Stimulated activated CD8-positive, alpha-beta memory T cell treated with anti-CD3 and anti-CD28 coated beads, Interleukin-2, amount 100 ng/mL, for 1 hour (primary cell): Measurements from ENCODE around the gene BLNK.
"Not testable (repeated sequence)": the region's sequence is repeated elsewhere in the genome, so short reads cannot be mapped to it uniquely, and the experiment has no call there.

Experiments used
- DNase-seq, 2 donors: peaks; one replicate each; pipeline ENCODE4 v3.0.0-alpha.2; 2020; ENCODE audit warnings: low read depth in 2 of 2

The BLNK gene

GRCh38 chr10:96225119-96225518 lies 46.2 kb downstream of the BLNK start:
- no peak for DNase-seq

- DNase-seq: no peak
Observed at GRCh38 chr10:96222908-96223307, 48.5 kb downstream of the BLNK start.

DNA sequence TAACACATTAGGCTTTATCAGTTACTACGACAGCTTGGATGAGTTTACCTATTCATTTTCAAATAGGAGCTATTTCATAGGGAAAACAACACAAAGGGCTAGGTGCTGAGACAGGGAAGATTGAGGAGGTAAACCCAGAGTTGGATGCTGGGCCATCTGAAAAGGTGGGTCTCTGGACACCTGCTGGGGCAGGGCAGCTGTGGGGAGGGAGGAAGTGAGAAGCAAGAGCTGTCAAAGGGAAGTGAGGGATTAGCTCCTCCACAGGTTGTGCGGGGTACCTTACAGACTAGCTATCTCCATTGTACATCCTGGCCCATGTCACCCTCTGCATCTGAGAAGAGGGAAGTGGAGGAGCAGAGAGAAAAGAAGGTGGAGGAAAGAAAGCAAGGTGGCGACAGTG lies 48.9 kb downstream of the BLNK start:
- no peak for DNase-seq

GRCh38 chr10:96218826-96219225 lies 52.5 kb downstream of the BLNK start:
- DNase-seq: no peak

DNA sequence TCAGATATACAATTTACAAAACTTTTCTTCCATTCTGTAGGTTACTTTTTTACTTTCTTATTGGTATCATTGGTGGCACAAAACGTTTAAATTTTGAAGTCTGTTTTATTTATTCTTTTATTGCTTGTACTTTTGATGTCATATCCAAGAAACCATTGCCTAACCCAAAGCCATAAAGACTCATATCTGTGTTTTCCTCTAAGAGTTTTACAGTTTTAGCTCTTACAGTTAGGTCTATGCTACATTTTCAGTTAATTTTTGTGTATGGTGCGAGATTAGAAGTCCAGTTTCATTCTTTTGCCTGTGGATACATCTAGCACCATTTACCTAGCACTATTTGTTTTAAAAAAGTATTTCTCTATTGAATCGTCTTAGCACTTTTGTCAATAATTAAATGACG lies 53.7 kb downstream of the BLNK start:
- no peak for DNase-seq

- DNase-seq: no peak
Observed at GRCh38 chr10:96216775-96217174, 54.6 kb downstream of the BLNK start.

- DNase-seq: no peak
Observed at GRCh38 chr10:96212911-96213310, 58.5 kb downstream of the BLNK start.

- DNase-seq: no peak
Observed at GRCh38 chr10:96211764-96212163, 59.6 kb downstream of the BLNK start.

DNA sequence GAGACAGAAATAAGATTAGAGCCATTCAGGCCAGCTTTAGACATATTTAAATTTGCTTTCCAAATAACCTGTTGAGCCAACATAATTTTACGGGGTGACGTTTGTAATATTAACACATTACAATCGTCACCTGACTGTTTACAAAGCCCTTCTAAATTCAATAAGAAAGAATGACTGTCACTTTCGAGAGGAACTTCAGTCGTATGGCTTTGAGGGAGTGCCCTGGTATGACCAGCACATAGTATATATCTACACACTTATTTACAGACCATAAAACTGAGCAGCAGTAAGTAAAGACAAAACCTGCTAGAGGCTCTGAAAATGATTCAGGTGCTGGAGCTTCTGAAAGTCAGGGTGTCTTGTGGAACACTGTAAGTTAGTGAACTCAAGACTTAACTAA lies 62.4 kb downstream of the BLNK start:
- no peak for DNase-seq

- no peak for DNase-seq
Observed at GRCh38 chr10:96208271-96208670, 63.1 kb downstream of the BLNK start.

GRCh38 chr10:96205580-96205979 lies 65.8 kb downstream of the BLNK start:
- DNase-seq: no peak

- DNase-seq: no peak
Observed at GRCh38 chr10:96201525-96201924, 69.8 kb downstream of the BLNK start.

DNA sequence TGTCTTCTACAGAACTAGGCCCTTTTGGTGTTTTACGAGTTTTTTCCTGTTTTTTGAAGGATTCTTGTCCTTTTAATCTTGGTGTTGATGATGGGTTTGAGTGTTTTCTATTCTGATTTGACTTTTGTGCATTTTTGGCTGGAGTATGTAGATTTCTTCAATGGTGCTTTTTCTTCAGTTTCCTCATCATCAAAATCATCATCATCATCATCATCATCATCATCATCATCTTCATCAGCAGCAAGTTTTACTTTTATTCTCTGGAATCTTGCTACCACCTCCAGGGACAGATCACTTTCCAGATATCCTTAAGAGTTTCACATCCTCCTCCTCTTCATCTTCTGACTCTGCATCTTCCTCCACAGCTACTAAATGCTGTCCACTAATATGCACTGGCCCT lies 81.9 kb downstream of the BLNK start:
- not testable (repeated sequence) for DNase-seq

GRCh38 chr10:96188916-96189315 lies 82.5 kb downstream of the BLNK start:
- no peak for DNase-seq

GRCh38 chr10:96188421-96188820 lies 82.9 kb downstream of the BLNK start:
- DNase-seq: no peak

- no peak for DNase-seq
Observed at GRCh38 chr10:96176985-96177384, 94.4 kb downstream of the BLNK start.

DNA sequence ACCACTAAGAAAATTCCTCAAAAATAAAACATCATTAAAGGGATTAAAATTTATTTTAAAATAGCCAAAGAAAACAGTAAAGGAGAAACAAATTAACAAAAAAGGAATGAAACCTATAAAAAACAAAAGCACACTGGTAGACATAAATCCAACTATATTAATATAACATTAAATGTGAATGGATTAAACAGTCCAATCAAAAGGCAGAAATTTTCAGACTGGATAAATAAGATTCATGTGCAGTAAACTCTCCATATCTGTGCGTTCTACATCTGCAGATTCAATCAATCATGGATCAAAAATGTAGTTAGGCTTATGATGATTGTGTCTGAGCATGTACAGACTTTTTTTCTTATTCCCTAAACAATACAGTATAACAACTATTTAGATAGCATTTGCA lies 98.7 kb downstream of the BLNK start:
- no peak for DNase-seq

GRCh38 chr10:96170230-96170629 lies 101.1 kb downstream of the BLNK start:
- DNase-seq: no peak

GRCh38 chr10:96168546-96168945 lies 102.8 kb downstream of the BLNK start:
- no peak for DNase-seq

DNA sequence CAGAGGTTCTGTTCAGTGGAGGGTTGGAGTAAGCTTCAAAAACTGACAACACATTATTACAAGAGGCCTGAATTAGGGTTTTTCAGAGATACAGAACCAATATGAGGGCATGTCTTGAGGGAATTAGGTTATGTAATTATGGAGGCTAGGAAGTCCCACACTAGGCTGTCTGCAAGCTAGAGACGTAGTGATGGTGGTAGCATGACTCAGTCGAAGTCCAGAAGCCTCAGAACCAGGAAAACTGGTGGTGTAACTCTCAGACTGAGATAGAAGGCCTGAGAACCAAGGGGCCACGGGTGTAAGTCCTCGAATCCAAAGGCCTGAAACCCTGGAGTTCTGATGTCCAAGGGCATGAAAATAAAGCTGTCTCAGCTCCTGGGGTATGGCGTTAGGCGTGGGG lies 105.6 kb downstream of the BLNK start:
- DNase-seq: no peak

- no peak for DNase-seq
Observed at GRCh38 chr10:96153070-96153469, 118.3 kb downstream of the BLNK start.

- no peak for DNase-seq
Observed at GRCh38 chr10:96152437-96152836, 118.9 kb downstream of the BLNK start.
